Neural cell (in vitro differentiated cells): ENCODE measurements around the gene KCTD2. TPM values are rescaled to one million over a fixed set of nuclear protein-coding genes. Genes with fewer than 3 reads are reported as not detected.

ENCODE experiments used
- H2AFZ ChIP-seq: fragments of 200-600, 300-800 bp; sonication (generic), shearing (Covaris generic); 2 replicates; pipeline ENCODE4 v1.6.0; 2014; ENCODE audit warnings: low read depth, mild to moderate bottlenecking, antibody characterized with exemption, low read length, moderate library complexity
- H3F3A ChIP-seq: fragments of 200-600 bp; shearing (Covaris generic); 2 replicates; pipeline ENCODE4 v1.6.1; 2016; ENCODE audit warnings: mild to moderate bottlenecking, moderate library complexity, mixed read lengths, antibody characterized with exemption, low read length; ENCODE audit not compliant: insufficient read depth, poor library complexity, severe bottlenecking
- H3K27ac ChIP-seq: fragments of 200-600, 300-800 bp; sonication (generic), shearing (Covaris generic); 2 replicates; pipeline ENCODE4 v1.5.1; 2014; ENCODE audit warnings: mild to moderate bottlenecking, low read length, moderate library complexity
- H3K27me3 ChIP-seq: fragments of 300-800, 200-600 bp; sonication (generic), shearing (Covaris generic); 2 replicates; pipeline ENCODE4 v1.6.0; 2014; ENCODE audit warnings: mild to moderate bottlenecking, low read depth, low read length, moderate library complexity; ENCODE audit not compliant: insufficient read depth
- H3K36me3 ChIP-seq: fragments of 300-800, 200-600 bp; sonication (generic), shearing (Covaris generic); 2 replicates; pipeline ENCODE4 v1.5.1; 2014; ENCODE audit warnings: mild to moderate bottlenecking, antibody characterized with exemption, low read length, moderate library complexity; ENCODE audit not compliant: insufficient read depth
- H3K4me2 ChIP-seq: fragments of 300-800, 200-600 bp; sonication (generic), shearing (Covaris generic); 2 replicates; pipeline ENCODE4 v1.6.0; 2014; ENCODE audit warnings: mild to moderate bottlenecking, low read length
- H3K4me3 ChIP-seq: fragments of 300-800, 200-600 bp; sonication (generic), shearing (Covaris generic); 2 replicates; pipeline ENCODE4 v1.5.1; 2014; ENCODE audit warnings: mild to moderate bottlenecking, low read length, moderate library complexity
- H3K79me2 ChIP-seq: fragments of 200-600 bp; shearing (Covaris generic); replicated peaks from 2 replicates; pipeline ENCODE4 v1.6.0; 2014; ENCODE audit warnings: mild to moderate bottlenecking, low read length, moderate library complexity; ENCODE audit not compliant: insufficient read depth
- H3K9ac ChIP-seq: fragments of 300-800, 200-600 bp; sonication (generic), shearing (Covaris generic); 2 replicates; pipeline ENCODE4 v1.6.1; 2016; ENCODE audit warnings: mild to moderate bottlenecking, low read length, mixed read lengths
- H3K9me2 ChIP-seq: fragments of 200-600 bp; shearing (Covaris generic); 2 replicates; pipeline ENCODE4 v1.6.1; 2016; ENCODE audit warnings: mild to moderate bottlenecking, low read length, mixed read lengths; ENCODE audit not compliant: insufficient read depth
- H3K9me3 ChIP-seq: fragments of 200-600, 300-800 bp; sonication (generic), shearing (Covaris generic); 2 replicates; pipeline ENCODE4 v1.6.1; 2016; ENCODE audit warnings: mild to moderate bottlenecking, mixed run types, low read length, moderate library complexity, mixed read lengths
- H4K20me1 ChIP-seq: fragments of 200-600 bp; shearing (Covaris generic); 2 replicates; pipeline ENCODE4 v1.6.1; 2016; ENCODE audit warnings: mild to moderate bottlenecking, mixed run types; ENCODE audit not compliant: insufficient read depth
- CTCF ChIP-seq: fragments of 450-650 bp; IDR thresholded peaks from 2 replicates; pipeline ENCODE4 v1.5.1; 2014; ENCODE audit warnings: antibody characterized with exemption, mild to moderate bottlenecking, moderate library complexity; ENCODE audit not compliant: poor library complexity, severe bottlenecking
- EP300 ChIP-seq: fragments of 450-650 bp; conservative IDR thresholded peaks from 2 replicates; pipeline ENCODE4 v1.6.1; 2014; ENCODE audit warnings: antibody characterized with exemption, mild to moderate bottlenecking, moderate library complexity; ENCODE audit not compliant: poor library complexity, severe bottlenecking
- EZH2 ChIP-seq: fragments of 200-600, 300-800 bp; shearing (Covaris generic), sonication (generic); IDR thresholded peaks from 2 replicates; pipeline ENCODE4 v1.6.1; 2014; ENCODE audit warnings: antibody characterized with exemption, low read length, borderline replicate concordance, mild to moderate bottlenecking; ENCODE audit not compliant: insufficient read depth, poor library complexity, severe bottlenecking
- MXI1 ChIP-seq: fragments of 450-650 bp; conservative IDR thresholded peaks from 2 replicates; pipeline ENCODE4 v1.6.1; 2014; ENCODE audit warnings: antibody characterized with exemption, mild to moderate bottlenecking; ENCODE audit not compliant: poor library complexity, severe bottlenecking
- POLR2AphosphoS5 ChIP-seq: IDR thresholded peaks from 2 replicates; pipeline ENCODE4 v1.6.1; 2012
- RAD21 ChIP-seq: fragments of 450-650 bp; conservative IDR thresholded peaks from 2 replicates; pipeline ENCODE4 v1.6.1; 2014; ENCODE audit warnings: antibody characterized with exemption, mild to moderate bottlenecking, moderate library complexity
- REST ChIP-seq: IDR thresholded peaks from 2 replicates; pipeline ENCODE4 v1.6.1; 2012; ENCODE audit warnings: borderline replicate concordance
- SMC3 ChIP-seq: fragments of 450-650 bp; conservative IDR thresholded peaks from 2 replicates; pipeline ENCODE4 v1.6.1; 2014; ENCODE audit warnings: antibody characterized with exemption, mild to moderate bottlenecking, moderate library complexity; ENCODE audit not compliant: poor library complexity
- TAF1 ChIP-seq: IDR thresholded peaks from 2 replicates; pipeline ENCODE4 v1.6.1; 2012; ENCODE audit warnings: low read depth
- polyA plus RNA-seq: library from polyadenylated mRNA; depleted of rRNA; stranded (reverse); fragments of >200 nt; gene quantifications from 2 replicates; pipeline ENCODE4 v1.2.3, GENCODE V29; 2014

KCTD2 gene
- polyA plus RNA-seq, 1 donor from 2014 or later, result 32.8 TPM

- H3K27me3 ChIP-seq, result no peaks in the 10 kb centered on the region
- peak within 1 kb of the TSS; percentile 28 for H3K27ac ChIP-seq
- peak within 1 kb of the TSS; percentile 40 for H3K4me2 ChIP-seq
- H3K9me3 ChIP-seq, result no peaks in the 10 kb centered on the region
- peak within 1 kb of the TSS; percentile 64 for H3K9ac ChIP-seq
- no peaks in the 10 kb centered on the region for H3K9me2 ChIP-seq
- H3F3A ChIP-seq, result no peaks in the 10 kb centered on the region
- H2AFZ ChIP-seq, result peak within 1 kb of the TSS; percentile 95
- no peaks in the 10 kb centered on the region for H3K36me3 ChIP-seq
- TF ChIP-seq SMC3 (no peak), CTCF (no peak), EZH2 (no peak), POLR2AphosphoS5 (peak; percentile 71), MXI1 (peak; percentile 57), RAD21 (peak; percentile 11), EP300 (no peak), REST (no peak), TAF1 (peak; percentile 31)
- H3K79me2 ChIP-seq, result peaks cover 9% of the 10 kb centered on the region
- H3K4me3 ChIP-seq, result peak within 1 kb of the TSS; percentile 80
- no peaks in the 10 kb centered on the region for H4K20me1 ChIP-seq
Observed at GRCh38 chr17:75109407-75110233, 62.6 kb downstream of the KCTD2 start, which contains the start of gene ARMC7. Gene ARMC7, plus strand, starts transcription at chr17:75109969. Its CDS starts 320 bp downstream, at chr17:75110289.

GRCh38 chr17:75110234-75110937, 63.4 kb downstream of the KCTD2 start:
- H3K9me3 ChIP-seq, result no peaks in the 10 kb centered on the region
- no peaks in the 10 kb centered on the region for H3K36me3 ChIP-seq
- no peaks in the 10 kb centered on the region for H3F3A ChIP-seq
- H3K27ac ChIP-seq, result no peak overlapping the region
- peak overlapping the region; percentile 95 for H2AFZ ChIP-seq
- no peak for TF ChIP-seq SMC3
- no peak for TF ChIP-seq REST
- TF ChIP-seq RAD21, result no peak
- TF ChIP-seq MXI1, result no peak
- TF ChIP-seq CTCF, result no peak
- TF ChIP-seq EZH2, result no peak
- TF ChIP-seq POLR2AphosphoS5, result no peak
- no peak for TF ChIP-seq EP300
- TF ChIP-seq TAF1, result no peak
- H3K4me2 ChIP-seq, result no peak overlapping the region
- H3K9me2 ChIP-seq, result no peaks in the 10 kb centered on the region
- H3K27me3 ChIP-seq, result no peaks in the 10 kb centered on the region
- H3K79me2 ChIP-seq, result peaks cover 9% of the 10 kb centered on the region
- H4K20me1 ChIP-seq, result no peaks in the 10 kb centered on the region
- peak overlapping the region; percentile 80 for H3K4me3 ChIP-seq
- peak overlapping the region; percentile 64 for H3K9ac ChIP-seq
